GM18520 (cell line): Measurements from ENCODE around the gene UGT1A7.
"Not testable (repeated sequence)": the region's sequence is repeated elsewhere in the genome, so short reads cannot be mapped to it uniquely, and the experiment has no call there.

ENCODE experiments used
- ATAC-seq: cut with Tn5 transposase; IDR thresholded peaks from one replicate; pipeline ENCODE4 v1.9.1; 2021; ENCODE audit not compliant: unreplicated experiment

Gene UGT1A7

GRCh38 chr2:233681521-233682099 lies at the start of gene UGT1A7:
Gene UGT1A7, plus strand, starts transcription at chr2:233681901. Its CDS starts 37 bp downstream, at chr2:233681938.
- no peak for ATAC-seq

- ATAC-seq, result not testable (repeated sequence)
These were observed 45.4 kb upstream of the UGT1A7 start, which contains the start of gene UGT1A10 for GRCh38 chr2:233636306-233636705. Gene UGT1A10, plus strand, starts transcription at chr2:233636448. Its CDS starts 75 bp downstream, at chr2:233636523.

- no peak for ATAC-seq
These were observed 42.9 kb upstream of the UGT1A7 start for GRCh38 chr2:233638836-233639235.

- ATAC-seq, result no peak
These were observed 41.8 kb upstream of the UGT1A7 start for GRCh38 chr2:233639860-233640259.

- ATAC-seq, result no peak
These were observed 38.6 kb upstream of the UGT1A7 start for GRCh38 chr2:233643128-233643527.

- ATAC-seq, result not testable (repeated sequence)
These were observed 35.7 kb upstream of the UGT1A7 start for GRCh38 chr2:233646033-233646432.

GRCh38 chr2:233650981-233651380 lies 30.7 kb upstream of the UGT1A7 start:
- no peak for ATAC-seq

GRCh38 chr2:233651430-233651829 lies 30.3 kb upstream of the UGT1A7 start:
- ATAC-seq, result no peak

GRCh38 chr2:233654501-233654900 lies 27.2 kb upstream of the UGT1A7 start:
- no peak for ATAC-seq

- ATAC-seq, result no peak
These were observed 26.7 kb upstream of the UGT1A7 start for GRCh38 chr2:233655043-233655442.

- ATAC-seq, result not testable (repeated sequence)
These were observed 25.8 kb upstream of the UGT1A7 start for GRCh38 chr2:233655943-233656342.

- ATAC-seq, result no peak
These were observed 25.3 kb upstream of the UGT1A7 start for GRCh38 chr2:233656443-233656842.

GRCh38 chr2:233658610-233659009 lies 23.1 kb upstream of the UGT1A7 start:
- no peak for ATAC-seq

GRCh38 chr2:233663911-233664310 lies 17.8 kb upstream of the UGT1A7 start:
- ATAC-seq, result no peak

- ATAC-seq, result no peak
These were observed 13.0 kb upstream of the UGT1A7 start for GRCh38 chr2:233668605-233669260.

GRCh38 chr2:233671290-233672161 lies 10.2 kb upstream of the UGT1A7 start, which contains the start of gene UGT1A9:
Gene UGT1A9, plus strand, starts transcription at chr2:233671898. Its CDS starts 37 bp downstream, at chr2:233671935.
- ATAC-seq, result no peak

GRCh38 chr2:233672886-233673285 lies 8.8 kb upstream of the UGT1A7 start:
- ATAC-seq, result no peak

- ATAC-seq, result no peak
These were observed 7.8 kb upstream of the UGT1A7 start for GRCh38 chr2:233673896-233674295.

- no peak for ATAC-seq
These were observed 7.4 kb upstream of the UGT1A7 start for GRCh38 chr2:233674314-233674713.

- no peak for ATAC-seq
These were observed 6.7 kb upstream of the UGT1A7 start for GRCh38 chr2:233674995-233675394.

- ATAC-seq, result no peak
These were observed 5.7 kb upstream of the UGT1A7 start for GRCh38 chr2:233676046-233676445.

- no peak for ATAC-seq
These were observed 2.5 kb upstream of the UGT1A7 start for GRCh38 chr2:233679196-233679595.
